HG03060 (cell line): ENCODE data around the gene CACNA2D3.

Experiments
- ATAC-seq: cut with Tn5 transposase; IDR thresholded peaks from one replicate; pipeline ENCODE4 v1.9.1; 2021; ENCODE audit warnings: low read depth, moderate number of reproducible peaks; ENCODE audit not compliant: unreplicated experiment

The CACNA2D3 gene

GRCh38 chr3:54818942-54819341 is 696.6 kb downstream of the CACNA2D3 start:
- ATAC-seq: no peak

GRCh38 chr3:54819946-54820345 is 697.6 kb downstream of the CACNA2D3 start:
- ATAC-seq: no peak

DNA sequence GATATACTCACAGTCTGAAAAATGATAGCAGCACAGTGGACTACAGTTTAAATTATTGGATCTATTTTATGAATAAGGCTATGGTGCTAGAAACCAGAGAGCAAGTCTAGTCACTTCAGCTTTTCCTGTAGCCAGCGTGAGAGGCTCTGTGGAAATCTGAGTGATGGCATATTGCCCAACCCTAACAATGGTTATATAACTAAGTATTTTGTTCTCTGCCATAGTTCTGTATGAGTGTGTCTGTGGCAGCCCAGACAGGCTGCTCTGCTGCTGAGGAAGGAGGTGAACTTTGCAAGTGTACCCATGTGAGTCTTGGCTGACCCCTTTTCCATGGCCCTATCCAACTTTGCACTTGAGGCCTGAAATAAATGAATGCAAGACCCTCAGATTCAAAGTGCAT is 699.9 kb downstream of the CACNA2D3 start:
- ATAC-seq: no peak

DNA sequence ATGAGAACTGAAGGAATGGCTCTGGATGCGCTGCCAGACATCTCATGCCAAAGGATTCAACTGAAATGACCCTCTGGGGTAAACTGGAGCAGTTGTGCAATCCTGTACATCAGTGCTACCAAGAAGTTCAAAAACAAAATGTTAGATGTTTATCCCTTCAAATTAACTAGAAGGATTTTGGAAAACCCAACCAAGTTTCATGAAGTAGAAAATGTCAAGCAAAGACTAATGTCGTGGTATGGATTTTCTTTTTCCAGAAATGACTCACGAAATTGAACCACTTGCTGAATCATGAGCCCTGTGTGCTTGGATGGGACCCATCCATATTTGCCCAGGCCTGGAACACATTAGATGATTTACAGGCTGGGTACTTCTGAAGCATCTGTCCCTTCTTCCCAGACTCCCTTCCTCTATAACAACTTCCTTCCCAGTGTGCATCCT is 703.9 kb downstream of the CACNA2D3 start:
- ATAC-seq: no peak

DNA sequence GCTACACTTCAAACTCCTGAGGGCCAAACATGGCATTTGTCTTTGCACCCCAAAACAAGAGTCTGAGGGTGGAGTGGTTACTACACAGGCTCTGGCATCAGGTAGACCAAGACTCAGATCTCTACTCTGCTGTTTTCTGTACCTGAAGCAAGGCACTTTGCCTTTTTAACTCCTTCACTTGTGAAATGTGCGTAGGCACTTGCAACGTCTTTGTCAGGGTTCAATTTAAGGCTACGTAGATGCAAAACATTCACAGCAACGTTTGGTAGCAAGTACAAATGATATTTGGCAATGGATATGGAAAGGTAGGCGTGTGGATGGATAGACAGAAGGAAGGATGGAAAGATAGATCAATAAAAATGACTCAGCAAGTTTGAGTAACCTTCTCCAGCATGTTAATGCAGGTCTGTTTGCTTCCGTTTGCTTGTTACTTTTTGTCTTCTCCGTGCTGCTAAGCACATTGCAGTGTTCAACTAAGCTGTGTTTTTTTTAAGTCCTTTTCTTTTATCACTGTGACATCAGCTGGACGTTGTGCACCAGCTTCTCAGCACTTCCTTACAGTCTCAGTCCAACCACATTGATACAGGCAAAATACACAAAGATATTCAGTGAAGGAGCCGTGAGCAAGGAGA is 704.8 kb downstream of the CACNA2D3 start:
- no peak for ATAC-seq

DNA sequence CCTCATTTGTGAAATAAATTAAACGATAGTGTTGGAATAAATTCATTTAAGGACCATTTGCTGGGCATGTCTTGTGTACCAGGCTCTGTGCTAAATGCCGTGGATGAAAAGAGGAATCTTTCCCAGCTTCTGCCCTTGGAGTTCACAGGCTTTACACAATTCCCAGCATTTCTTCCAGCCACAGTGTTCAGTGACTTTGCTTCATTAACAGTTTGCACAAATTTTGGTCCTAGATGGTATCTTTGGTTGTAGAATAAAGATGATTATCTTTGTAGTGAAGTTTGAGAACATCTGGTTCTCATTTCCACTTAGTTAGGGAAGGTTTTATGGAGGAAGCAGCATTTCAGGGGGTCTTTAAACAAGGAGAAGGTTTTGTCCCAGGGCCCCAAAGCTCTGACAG is 705.4 kb downstream of the CACNA2D3 start:
- ATAC-seq: no peak

DNA sequence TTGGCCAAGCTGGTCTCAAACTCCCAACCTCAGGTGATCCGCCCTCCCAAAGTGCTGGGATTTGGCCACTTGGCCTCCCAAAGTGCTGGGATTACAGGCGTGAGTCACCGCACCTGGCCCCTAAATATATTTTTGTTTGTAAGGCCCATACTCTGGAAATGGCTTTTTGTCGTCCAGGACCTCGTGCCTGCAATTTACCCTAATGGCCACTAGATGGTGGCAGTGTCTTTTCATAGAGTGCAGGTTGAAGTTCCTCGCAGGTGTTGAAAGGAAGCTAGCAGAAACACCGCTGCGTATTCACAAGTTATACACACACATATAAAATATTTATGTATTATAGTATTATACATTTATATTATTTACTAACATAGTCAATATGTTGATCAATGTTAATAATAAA is 708.3 kb downstream of the CACNA2D3 start:
- ATAC-seq: no peak

- ATAC-seq: no peak
Measured at GRCh38 chr3:54831112-54831511, 708.8 kb downstream of the CACNA2D3 start.

DNA sequence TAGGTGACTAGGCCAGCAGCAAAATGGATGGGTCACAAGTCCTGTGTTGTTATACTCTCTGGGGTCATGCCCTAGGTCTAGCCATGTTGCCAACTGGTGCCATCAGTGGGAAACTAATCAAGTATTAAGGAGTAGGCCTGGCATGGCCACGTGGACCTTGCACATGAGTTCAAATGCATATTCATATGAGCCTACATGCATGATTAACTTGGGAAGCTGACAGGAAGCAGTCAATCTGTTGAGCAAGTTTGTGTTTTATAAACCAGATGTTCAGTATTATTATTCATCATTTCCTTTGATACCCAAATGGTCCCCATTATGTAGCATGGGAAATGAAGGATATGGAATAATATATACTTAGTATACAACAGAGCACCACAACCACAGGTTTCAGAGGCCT is 710.5 kb downstream of the CACNA2D3 start:
- no peak for ATAC-seq

DNA sequence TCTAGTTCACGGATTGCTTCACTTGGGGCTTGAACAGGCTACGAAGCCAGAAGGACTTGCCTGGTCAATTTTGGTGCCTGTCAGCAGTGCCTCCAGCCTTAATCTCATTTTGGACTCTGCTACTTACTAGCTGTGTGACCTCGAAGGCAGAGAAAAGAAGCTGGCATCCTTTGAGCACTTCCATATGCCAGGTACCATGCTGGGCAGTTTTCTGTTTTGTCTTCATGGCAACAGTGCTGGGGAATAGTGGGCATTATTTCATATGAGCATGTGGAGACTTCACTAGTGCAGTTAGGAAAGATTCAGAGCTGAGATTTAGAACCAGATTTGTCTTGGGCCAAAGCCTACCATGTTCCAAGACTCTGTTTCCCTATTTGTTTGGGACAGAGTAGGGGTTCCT is 713.3 kb downstream of the CACNA2D3 start:
- no peak for ATAC-seq

- ATAC-seq: no peak
Measured at GRCh38 chr3:54836871-54837270, 714.5 kb downstream of the CACNA2D3 start.

DNA sequence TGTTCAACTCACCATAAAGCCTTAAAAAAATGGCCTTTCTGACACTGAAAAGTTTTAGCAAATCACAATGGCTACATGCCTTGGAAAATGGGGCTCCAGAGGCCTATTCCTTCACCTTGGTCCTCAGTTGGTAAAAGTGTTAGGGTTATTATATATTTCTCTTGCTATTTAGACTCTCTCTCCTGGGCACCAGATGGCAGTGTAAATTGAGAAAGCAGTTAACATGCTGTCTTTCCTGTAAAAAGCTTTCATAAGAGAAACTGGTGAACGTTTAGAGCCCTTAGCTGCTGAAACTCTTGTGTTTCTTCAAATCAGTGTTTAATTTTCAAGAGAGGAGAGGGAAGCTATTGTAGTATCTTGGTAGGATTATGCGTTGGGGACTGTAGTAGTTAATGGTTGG is 715.6 kb downstream of the CACNA2D3 start:
- ATAC-seq: no peak

DNA sequence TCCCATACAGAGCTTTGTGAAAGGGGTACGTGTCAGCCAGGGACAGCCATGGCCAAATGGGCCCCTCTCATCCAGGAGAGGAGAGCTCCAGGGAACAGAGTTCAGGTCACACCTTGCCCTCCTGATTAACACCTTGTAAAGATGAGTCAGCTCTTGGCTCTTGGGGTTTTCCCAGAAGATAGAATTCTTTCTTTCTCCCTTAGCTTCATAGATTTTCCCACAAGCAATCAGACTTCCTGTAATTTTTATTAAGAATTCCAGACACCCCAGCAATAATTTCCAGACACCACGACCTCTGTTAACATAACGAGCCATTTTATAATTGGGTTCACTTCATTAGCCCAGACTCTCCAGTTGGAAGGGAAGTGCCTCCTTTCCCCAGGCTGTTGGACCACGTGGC is 719.1 kb downstream of the CACNA2D3 start:
- no peak for ATAC-seq

- no peak for ATAC-seq
Measured at GRCh38 chr3:54843352-54843751, 721.0 kb downstream of the CACNA2D3 start.

DNA sequence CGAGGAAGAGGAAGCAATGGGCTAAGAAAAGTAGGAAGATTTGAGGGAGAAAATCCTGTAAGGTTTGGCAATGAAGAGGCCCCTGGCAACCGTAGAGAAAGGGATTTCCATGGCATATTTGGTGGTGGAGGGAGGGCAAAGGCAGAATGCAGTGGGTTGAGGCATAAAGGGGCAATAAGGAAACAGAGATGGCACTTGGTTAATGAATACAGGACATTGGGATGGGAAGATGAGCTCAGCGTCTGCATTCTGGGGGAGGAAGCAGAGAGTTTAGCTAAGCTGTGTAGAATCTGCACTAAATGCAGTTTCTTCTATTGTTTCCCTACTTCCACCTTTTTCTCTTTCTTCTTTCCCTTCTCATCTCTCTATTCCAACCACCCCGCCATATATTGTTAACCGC is 721.9 kb downstream of the CACNA2D3 start:
- no peak for ATAC-seq

- ATAC-seq: no peak
Measured at GRCh38 chr3:54845011-54845410, 722.7 kb downstream of the CACNA2D3 start.

DNA sequence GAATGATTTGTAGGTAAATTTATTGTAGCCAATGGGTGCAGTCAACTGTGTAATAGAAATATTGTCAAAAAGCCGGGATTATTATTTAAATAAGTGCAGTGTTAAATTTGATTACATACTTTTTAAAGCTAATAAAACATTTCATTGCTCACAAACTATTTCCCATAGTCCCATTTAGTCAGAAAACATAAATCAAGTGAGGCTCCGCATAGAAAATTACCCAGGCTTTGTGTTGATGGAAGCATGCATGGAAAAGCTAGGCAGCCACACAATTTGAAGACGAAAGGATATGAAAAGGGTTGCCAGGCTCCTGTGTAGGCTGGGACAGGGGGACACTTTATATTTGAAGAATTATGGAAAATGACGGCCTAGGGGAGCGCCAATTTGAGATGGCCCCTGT is 723.2 kb downstream of the CACNA2D3 start:
- no peak for ATAC-seq

DNA sequence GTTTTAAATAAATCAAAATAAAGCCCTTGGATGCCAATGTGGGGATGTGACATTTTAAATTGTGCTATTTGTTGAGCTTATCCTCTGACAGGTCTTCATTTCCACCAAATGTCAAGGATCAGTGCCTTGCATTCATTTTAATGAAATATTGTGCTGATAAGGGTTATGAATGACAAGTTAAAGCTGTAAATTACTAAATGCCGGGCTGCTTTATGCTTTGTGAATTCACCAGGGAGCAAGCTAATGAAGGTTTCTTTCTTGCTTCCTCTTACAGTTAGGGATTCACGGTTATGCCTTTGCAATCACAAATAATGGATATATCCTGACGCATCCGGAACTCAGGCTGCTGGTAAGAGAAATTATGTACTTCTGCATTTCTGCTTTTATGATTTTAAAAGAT is 723.8 kb downstream of the CACNA2D3 start:
- ATAC-seq: no peak

- no peak for ATAC-seq
Measured at GRCh38 chr3:54847361-54847760, 725.0 kb downstream of the CACNA2D3 start.

- ATAC-seq: no peak
Measured at GRCh38 chr3:54849360-54849759, 727.0 kb downstream of the CACNA2D3 start.

GRCh38 chr3:54850484-54851018 is 728.2 kb downstream of the CACNA2D3 start:
- no peak for ATAC-seq

GRCh38 chr3:54853573-54854404 is 731.4 kb downstream of the CACNA2D3 start:
- no peak for ATAC-seq
